ENCODE data around the gene DHRSX.

GRCh38 chrX:2184089-2184488, 316.7 kb downstream of the DHRSX start:
- no peak for TF ChIP-seq CTCF (IDR thresholded peaks at IDR 0.05; ENCODE audit: low read depth, low read length, poor library complexity, severe bottlenecking)
- TF ChIP-seq EZH2phosphoT487 (IDR thresholded peaks at IDR 0.05; ENCODE audit: borderline replicate concordance, low read length), result no peak
